ENCODE results near the gene TIAL1. TPM values are rescaled to one million over a fixed set of nuclear protein-coding genes. Genes with fewer than 3 reads are reported as not detected.
"Not testable (repeated sequence)": the region's sequence is repeated elsewhere in the genome, so short reads cannot be mapped to it uniquely, and the experiment has no call there.

TIAL1 gene
- total and polyA plus RNA-seq, 2 donors (not counting 1 experiment from before 2014, with no cell fraction given) = 38.5 to 116 TPM

GRCh38 chr10:119535305-119535704 lies 61.5 kb downstream of the TIAL1 start:
- Histone ChIP-seq H3K4me2 (ENCODE audit: extremely low read depth, insufficient read depth, low read length) (no peak overlapping the region), H3K79me2 (ENCODE audit: control insufficient read depth, insufficient read depth, low read length) (peaks cover 38% of the 10 kb centered on the region), H3K27ac (ENCODE audit: insufficient read depth, low read length) (no peak overlapping the region), H4K20me1 (ENCODE audit: control insufficient read depth, extremely low read depth, insufficient read depth, low read length) (no peaks in the 10 kb centered on the region), H3K27me3 (ENCODE audit: control insufficient read depth, insufficient read depth, low read length) (no peaks in the 10 kb centered on the region), H3K9ac (ENCODE audit: insufficient read depth, low read length) (no peak overlapping the region), H2AFZ (ENCODE audit: low read length) (no peak overlapping the region), H3K4me3 (replicated peaks in 1 of 4; ENCODE audit: control extremely low read depth in 1 of 4, insufficient read depth in 1 of 4, low read depth in 3 of 4, low read length in 4 of 4) (no peak overlapping the region), H3K9me3 (ENCODE audit: control insufficient read depth, insufficient read depth, low read depth, low read length) (no peaks in the 10 kb centered on the region), H3K4me1 (ENCODE audit: control insufficient read depth, extremely low read depth, insufficient read depth, low read length) (peaks cover 9% of the 10 kb centered on the region), H3K36me3 (ENCODE audit: control insufficient read depth, insufficient read depth, low read length) (no peaks in the 10 kb centered on the region)
- peak in 1 of 2 donors; percentile 22 for DNase-seq (ENCODE audit: low read depth in 2 of 2)
- TF ChIP-seq CTCF (conservative IDR thresholded peaks at IDR 0.05 in 1 of 2, IDR thresholded peaks at IDR 0.05 in 1 of 2; ENCODE audit: low read depth in 1 of 2, low read length in 2 of 2) (no peak), EZH2 (IDR thresholded peaks at IDR 0.05; ENCODE audit: low read length, missing control alignments) (no peak)

DNA sequence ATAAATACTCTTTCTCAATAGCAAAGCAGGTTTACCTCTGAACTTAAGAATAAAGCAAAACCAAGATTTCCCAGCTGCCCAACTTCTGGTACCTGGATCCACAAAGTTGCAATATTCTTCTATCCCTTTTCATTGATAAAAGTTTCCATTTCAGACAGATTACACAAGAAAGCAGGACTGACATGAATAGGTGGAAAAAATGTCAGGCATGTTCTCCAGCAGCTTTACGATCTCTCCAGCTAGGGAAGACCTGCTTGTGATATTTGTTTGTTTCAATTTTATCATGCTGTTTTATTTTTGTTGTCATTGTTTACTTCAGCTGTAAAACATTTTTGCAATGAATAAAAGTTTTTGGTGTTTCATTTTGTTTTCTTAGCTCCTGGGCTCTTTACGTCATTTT lies 63.3 kb downstream of the TIAL1 start:
- H4K20me1 ChIP-seq (ENCODE audit: control insufficient read depth, extremely low read depth, insufficient read depth, low read length) = no peaks in the 10 kb centered on the region

DNA sequence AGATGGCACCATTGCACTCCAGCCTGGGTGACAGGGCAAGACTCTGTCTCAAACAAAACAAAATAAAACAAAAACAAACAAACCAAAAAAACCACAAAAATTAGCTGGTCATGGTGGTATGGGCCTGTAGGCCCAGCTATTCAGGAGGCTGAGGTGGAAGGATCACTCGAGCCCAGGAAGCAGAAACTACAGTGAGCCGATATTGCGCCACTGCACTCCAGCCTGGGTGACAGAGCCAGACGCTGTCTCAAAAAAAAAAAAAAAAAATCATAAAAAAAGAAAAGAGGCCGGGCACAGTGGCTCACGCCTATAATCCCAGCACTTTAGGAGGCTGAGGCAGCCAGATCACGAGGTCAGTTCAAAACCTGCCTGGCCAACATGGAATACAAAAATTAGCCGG lies 64.0 kb downstream of the TIAL1 start:
- not testable (repeated sequence) for H4K20me1 ChIP-seq (ENCODE audit: control insufficient read depth, extremely low read depth, insufficient read depth, low read length); H3K4me2 ChIP-seq (ENCODE audit: extremely low read depth, insufficient read depth, low read length); H3K4me3 ChIP-seq (replicated peaks in 1 of 4; ENCODE audit: control extremely low read depth in 1 of 4, insufficient read depth in 1 of 4, low read depth in 3 of 4, low read length in 4 of 4); H3K27ac ChIP-seq (ENCODE audit: insufficient read depth, low read length); DNase-seq (ENCODE audit: low read depth in 2 of 2); H3K9me3 ChIP-seq (ENCODE audit: control insufficient read depth, insufficient read depth, low read depth, low read length); H3K36me3 ChIP-seq (ENCODE audit: control insufficient read depth, insufficient read depth, low read length); H3K9ac ChIP-seq (ENCODE audit: insufficient read depth, low read length); H3K27me3 ChIP-seq (ENCODE audit: control insufficient read depth, insufficient read depth, low read length); H2AFZ ChIP-seq (ENCODE audit: low read length); H3K4me1 ChIP-seq (ENCODE audit: control insufficient read depth, extremely low read depth, insufficient read depth, low read length)
- H3K79me2 ChIP-seq (ENCODE audit: control insufficient read depth, insufficient read depth, low read length) = peaks cover 20% of the 10 kb centered on the region

More for the DNA sequence above, 63.3 kb downstream of the TIAL1 start:
- TF ChIP-seq EZH2 (IDR thresholded peaks at IDR 0.05; ENCODE audit: low read length, missing control alignments) (no peak), CTCF (conservative IDR thresholded peaks at IDR 0.05 in 1 of 2, IDR thresholded peaks at IDR 0.05 in 1 of 2; ENCODE audit: low read depth in 1 of 2, low read length in 2 of 2) (no peak)
- Histone ChIP-seq H2AFZ (ENCODE audit: low read length) (no peak overlapping the region), H3K4me1 (ENCODE audit: control insufficient read depth, extremely low read depth, insufficient read depth, low read length) (peaks cover 8% of the 10 kb centered on the region), H3K79me2 (ENCODE audit: control insufficient read depth, insufficient read depth, low read length) (peaks cover 25% of the 10 kb centered on the region), H3K36me3 (ENCODE audit: control insufficient read depth, insufficient read depth, low read length) (no peaks in the 10 kb centered on the region), H3K4me2 (ENCODE audit: extremely low read depth, insufficient read depth, low read length) (no peak overlapping the region), H3K27ac (ENCODE audit: insufficient read depth, low read length) (no peak overlapping the region), H3K27me3 (ENCODE audit: control insufficient read depth, insufficient read depth, low read length) (no peaks in the 10 kb centered on the region), H3K4me3 (replicated peaks in 1 of 4; ENCODE audit: control extremely low read depth in 1 of 4, insufficient read depth in 1 of 4, low read depth in 3 of 4, low read length in 4 of 4) (no peak overlapping the region), H3K9ac (ENCODE audit: insufficient read depth, low read length) (no peak overlapping the region), H3K9me3 (ENCODE audit: control insufficient read depth, insufficient read depth, low read depth, low read length) (no peaks in the 10 kb centered on the region)
- no peak for DNase-seq (ENCODE audit: low read depth in 2 of 2)

DNA sequence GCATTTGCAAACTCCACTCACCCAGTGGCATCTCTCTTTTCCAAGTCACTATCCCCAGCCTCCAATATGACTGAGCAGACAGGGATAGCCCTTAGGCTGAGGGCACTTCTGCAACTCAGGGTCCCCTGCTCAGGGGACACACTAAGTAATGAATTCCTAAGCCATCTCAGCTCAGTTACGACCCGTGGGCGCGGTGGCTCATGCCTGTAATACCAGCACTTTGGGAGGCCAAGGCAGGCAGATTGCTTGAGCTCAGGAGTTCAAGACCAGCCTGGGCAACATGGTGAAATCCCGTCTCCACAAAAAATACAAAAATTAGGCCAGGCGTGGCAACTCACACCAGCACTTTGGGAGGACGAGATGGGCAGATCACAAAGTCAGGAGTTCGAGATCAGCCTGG lies 64.5 kb downstream of the TIAL1 start:
- peaks cover 23% of the 10 kb centered on the region for H3K79me2 ChIP-seq (ENCODE audit: control insufficient read depth, insufficient read depth, low read length)

More for the DNA sequence above, 64.5 kb downstream of the TIAL1 start:
- not testable (repeated sequence) for H3K4me1 ChIP-seq (ENCODE audit: control insufficient read depth, extremely low read depth, insufficient read depth, low read length); H4K20me1 ChIP-seq (ENCODE audit: control insufficient read depth, extremely low read depth, insufficient read depth, low read length); H2AFZ ChIP-seq (ENCODE audit: low read length); DNase-seq (ENCODE audit: low read depth in 2 of 2); H3K36me3 ChIP-seq (ENCODE audit: control insufficient read depth, insufficient read depth, low read length); H3K27me3 ChIP-seq (ENCODE audit: control insufficient read depth, insufficient read depth, low read length); H3K9me3 ChIP-seq (ENCODE audit: control insufficient read depth, insufficient read depth, low read depth, low read length); H3K4me3 ChIP-seq (replicated peaks in 1 of 4; ENCODE audit: control extremely low read depth in 1 of 4, insufficient read depth in 1 of 4, low read depth in 3 of 4, low read length in 4 of 4); H3K27ac ChIP-seq (ENCODE audit: insufficient read depth, low read length); H3K9ac ChIP-seq (ENCODE audit: insufficient read depth, low read length); H3K4me2 ChIP-seq (ENCODE audit: extremely low read depth, insufficient read depth, low read length)

All from fibroblast of lung (primary cell).